Gastroesophageal sphincter (tissue), 3 donors: ENCODE results near the gene IMMP2L.

Experiments used
- CTCF ChIP-seq, 4 experiments: fragments of 200-600 bp in 2 of 4; fragments of 450-650 bp in 2 of 4; sonication (generic) in 1 of 4; IDR thresholded peaks; one replicate each; pipeline ENCODE4 v1.5.1; 2017 to 2019; ENCODE audit warnings: antibody characterized with exemption in 4 of 4, mild to moderate bottlenecking in 2 of 4, moderate library complexity in 2 of 4
- EP300 ChIP-seq: sonication (generic); formaldehyde crosslinking; IDR thresholded peaks from one replicate; pipeline ENCODE4 v1.6.1; 2017; ENCODE audit warnings: antibody characterized with exemption, mild to moderate bottlenecking
- POLR2A ChIP-seq, 2 donors: fragments of 450-650 bp; IDR thresholded peaks; one replicate each; pipeline ENCODE4 v1.6.1; 2017; ENCODE audit warnings: antibody characterized with exemption in 2 of 2, mild to moderate bottlenecking in 2 of 2, moderate library complexity in 1 of 2
- POLR2AphosphoS5 ChIP-seq: sonication (generic); formaldehyde crosslinking; IDR thresholded peaks from one replicate; pipeline ENCODE4 v1.6.1; 2017; ENCODE audit warnings: antibody characterized with exemption

GRCh38 chr7:110881721-110882120 lies 680.6 kb downstream of the IMMP2L start:
- TF ChIP-seq CTCF (IDR thresholded peaks at IDR 0.05) (no peak), POLR2A (IDR thresholded peaks at IDR 0.05) (no peak), POLR2AphosphoS5 (no peak), EP300 (no peak)
